SK-N-MC (cell line): ENCODE measurements around the gene STX2.

Source experiments
- EZH2 ChIP-seq: fragments of 200-600 bp; sonication (generic); IDR thresholded peaks from one replicate; pipeline ENCODE4 v1.6.1; 2017; ENCODE audit warnings: antibody characterized with exemption
- POLR2AphosphoS5 ChIP-seq: IDR thresholded peaks from 2 replicates; pipeline ENCODE4 v1.6.1; 2012; ENCODE audit warnings: mild to moderate bottlenecking, low read depth, low read length, borderline replicate concordance

DNA sequence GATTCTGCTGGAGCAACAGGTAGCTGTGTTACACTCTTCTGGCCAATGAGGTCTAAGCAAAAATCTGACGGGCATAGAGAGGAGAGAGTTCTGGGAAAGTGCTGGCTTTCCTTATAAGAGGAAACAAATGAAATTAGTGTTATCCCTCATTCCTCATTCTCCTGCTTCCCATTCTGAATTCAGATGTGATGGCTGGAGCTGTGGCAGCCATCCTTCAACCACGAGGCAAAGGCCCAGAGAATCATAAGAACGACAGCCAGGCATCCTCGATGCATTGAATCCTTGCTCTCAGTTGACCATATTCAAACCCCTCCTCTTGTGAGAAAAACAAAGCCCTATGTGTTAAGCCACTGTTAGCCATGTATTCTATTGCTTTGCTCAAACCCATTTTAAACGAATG lies 95.4 kb downstream of the STX2 start:
- no peak for TF ChIP-seq EZH2
- TF ChIP-seq POLR2AphosphoS5 = no peak
